AG10803 (cell line): ENCODE measurements around the gene CEPT1.
"Not testable (repeated sequence)": the region's sequence is repeated elsewhere in the genome, so short reads cannot be mapped to it uniquely, and the experiment has no call there.

ENCODE experiments used
- DNase-seq: peaks from one replicate; pipeline ENCODE4 v3.0.0; 2010; ENCODE audit warnings: low read depth
- H3K4me3 ChIP-seq: 2 replicates; pipeline ENCODE4 v1.5.1; 2011; ENCODE audit warnings: mild to moderate bottlenecking, low read length, control low read depth
- TF ChIP-seq, protein P1 (sequence below): conservative IDR thresholded peaks from 2 replicates; pipeline ENCODE4 v1.5.1; 2011; ENCODE audit warnings: mild to moderate bottlenecking, low read length, control low read depth, inconsistent platforms

CEPT1 gene

DNA sequence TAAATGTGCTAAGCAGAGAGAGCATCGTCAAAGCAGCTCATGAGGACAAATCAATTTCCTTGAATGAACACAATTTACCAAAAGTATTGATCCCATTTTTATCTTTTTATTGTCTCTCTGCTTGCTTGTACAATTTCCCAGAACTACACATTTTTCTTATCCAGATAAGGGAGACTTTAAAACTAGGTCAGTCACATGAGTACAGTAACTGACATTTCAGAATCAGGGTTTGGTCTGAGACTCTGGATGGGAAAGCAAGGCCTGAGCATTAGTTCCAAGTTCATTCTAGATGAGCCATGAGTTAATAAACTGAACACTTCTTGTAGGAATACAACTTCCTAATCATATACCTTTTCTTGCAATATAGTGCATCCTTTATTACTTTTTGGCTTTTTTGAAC lies 71.9 kb downstream of the CEPT1 start:
- DNase-seq: no peak
- TF ChIP-seq, protein P1, sequence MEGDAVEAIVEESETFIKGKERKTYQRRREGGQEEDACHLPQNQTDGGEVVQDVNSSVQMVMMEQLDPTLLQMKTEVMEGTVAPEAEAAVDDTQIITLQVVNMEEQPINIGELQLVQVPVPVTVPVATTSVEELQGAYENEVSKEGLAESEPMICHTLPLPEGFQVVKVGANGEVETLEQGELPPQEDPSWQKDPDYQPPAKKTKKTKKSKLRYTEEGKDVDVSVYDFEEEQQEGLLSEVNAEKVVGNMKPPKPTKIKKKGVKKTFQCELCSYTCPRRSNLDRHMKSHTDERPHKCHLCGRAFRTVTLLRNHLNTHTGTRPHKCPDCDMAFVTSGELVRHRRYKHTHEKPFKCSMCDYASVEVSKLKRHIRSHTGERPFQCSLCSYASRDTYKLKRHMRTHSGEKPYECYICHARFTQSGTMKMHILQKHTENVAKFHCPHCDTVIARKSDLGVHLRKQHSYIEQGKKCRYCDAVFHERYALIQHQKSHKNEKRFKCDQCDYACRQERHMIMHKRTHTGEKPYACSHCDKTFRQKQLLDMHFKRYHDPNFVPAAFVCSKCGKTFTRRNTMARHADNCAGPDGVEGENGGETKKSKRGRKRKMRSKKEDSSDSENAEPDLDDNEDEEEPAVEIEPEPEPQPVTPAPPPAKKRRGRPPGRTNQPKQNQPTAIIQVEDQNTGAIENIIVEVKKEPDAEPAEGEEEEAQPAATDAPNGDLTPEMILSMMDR: no peak
- no peak overlapping the region for H3K4me3 ChIP-seq

DNA sequence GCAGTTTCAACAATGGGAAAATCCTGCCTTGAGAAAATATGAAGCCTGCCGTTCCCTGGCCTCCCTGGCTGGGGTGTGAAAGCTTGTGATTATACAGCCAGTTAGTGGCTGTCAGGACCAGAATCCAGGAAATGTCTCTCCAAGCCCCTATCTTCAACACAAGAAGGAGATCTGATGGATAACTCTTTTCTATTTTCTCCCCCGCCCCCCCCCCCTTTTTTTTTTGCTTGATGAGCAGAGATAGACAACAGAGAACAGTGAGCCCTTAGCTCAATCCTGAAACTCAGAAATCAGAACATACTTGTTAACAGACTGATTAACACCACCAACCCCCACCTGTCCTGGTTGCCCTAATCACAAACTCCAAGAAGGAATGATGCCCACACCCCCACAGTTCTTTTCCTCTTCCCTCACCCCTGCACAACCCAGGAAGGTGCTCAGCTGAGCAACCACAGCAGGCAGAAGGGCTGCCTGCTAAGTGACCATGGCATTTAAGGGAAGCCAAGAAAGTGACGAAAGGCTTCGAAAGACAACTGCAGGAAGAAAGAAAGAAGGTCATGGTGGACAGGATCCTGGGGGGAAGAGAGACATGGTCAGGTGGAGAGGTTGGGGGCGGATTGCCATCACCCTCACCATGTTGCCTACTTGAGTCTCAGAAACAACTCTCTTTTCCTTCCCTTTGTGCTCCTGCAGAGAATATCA lies 72.8 kb downstream of the CEPT1 start:
- no peak overlapping the region for H3K4me3 ChIP-seq
- no peak for DNase-seq
- TF ChIP-seq, protein P1: no peak

DNA sequence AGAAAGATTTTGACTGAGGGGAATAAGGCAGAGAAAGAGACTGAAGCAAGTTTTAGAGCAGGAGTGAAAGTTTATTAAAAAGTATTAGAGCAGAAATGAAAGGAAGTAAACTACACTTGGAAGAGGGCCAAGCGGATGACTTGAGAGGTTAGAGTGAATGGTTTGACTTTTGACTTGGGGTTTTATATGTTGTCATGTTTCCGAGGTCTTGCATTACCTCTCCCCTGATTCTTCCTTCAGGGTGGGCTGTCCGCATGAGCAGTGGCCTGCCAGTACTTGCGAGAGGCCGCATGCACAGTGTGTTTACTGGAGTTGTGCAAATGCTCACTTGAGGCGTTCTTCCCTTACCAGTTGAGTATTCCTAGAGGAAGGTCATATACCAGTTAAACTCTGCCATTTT lies 73.4 kb downstream of the CEPT1 start:
- no peak overlapping the region for H3K4me3 ChIP-seq
- DNase-seq: no peak
- TF ChIP-seq, protein P1: no peak

DNA sequence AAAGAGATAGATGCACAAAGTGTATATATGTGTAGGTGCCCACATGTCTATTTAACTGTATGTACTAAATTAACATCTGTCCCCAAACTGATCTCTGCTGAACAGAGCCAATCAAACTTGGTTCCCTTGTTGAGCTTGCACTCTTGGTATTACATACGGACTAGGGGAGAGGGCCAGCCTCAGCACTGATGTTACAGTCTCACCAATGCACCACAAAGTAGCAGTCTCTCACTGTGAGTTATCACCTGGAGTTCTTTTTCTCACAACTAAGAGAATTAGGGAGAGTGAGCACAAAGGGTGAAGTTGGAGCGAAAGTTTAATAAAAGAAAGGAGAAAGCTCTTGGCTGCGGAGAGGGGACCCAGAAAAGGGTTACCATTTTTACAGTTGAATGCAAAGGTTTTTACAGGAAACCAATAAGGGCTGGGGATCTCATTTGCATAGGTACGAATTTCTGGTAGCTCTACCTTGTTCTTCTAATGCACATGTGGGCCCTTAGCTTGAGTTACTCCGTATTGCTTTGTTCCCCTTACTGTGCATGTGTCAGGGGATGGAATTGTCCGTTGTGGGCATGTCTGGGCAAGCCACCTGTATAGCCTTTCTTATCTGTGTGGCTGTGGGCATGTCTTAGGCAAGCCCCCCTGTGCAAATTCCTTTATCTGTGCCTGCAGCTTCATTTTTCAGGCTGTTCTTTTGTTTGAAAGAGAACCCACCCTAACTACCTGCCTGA lies 74.2 kb downstream of the CEPT1 start:
- no peak overlapping the region for H3K4me3 ChIP-seq
- DNase-seq: no peak
- TF ChIP-seq, protein P1: no peak

DNA sequence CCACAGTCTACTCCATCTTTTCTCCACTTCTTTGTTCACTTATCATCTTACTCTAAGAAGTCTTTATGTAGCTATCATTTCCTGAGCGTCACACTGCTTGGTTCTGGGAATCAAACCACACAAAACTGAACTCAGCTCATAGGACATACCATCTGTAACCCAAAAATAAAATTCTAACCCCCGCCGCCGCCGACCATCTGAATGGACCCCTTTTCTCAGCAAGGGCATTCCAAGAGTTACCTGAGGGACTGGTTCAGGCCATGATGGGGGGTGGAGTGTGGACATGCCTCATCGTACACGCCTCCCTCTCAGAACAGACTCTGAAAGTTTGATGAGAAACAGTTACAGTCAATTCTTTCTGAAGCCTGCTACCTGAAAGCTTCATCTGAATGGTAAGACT lies 74.9 kb downstream of the CEPT1 start:
- TF ChIP-seq, protein P1: no peak
- DNase-seq: no peak
- no peak overlapping the region for H3K4me3 ChIP-seq

GRCh38 chr1:111215285-111215684 lies 75.3 kb downstream of the CEPT1 start:
- H3K4me3 ChIP-seq, DNase-seq: not testable (repeated sequence)

DNA sequence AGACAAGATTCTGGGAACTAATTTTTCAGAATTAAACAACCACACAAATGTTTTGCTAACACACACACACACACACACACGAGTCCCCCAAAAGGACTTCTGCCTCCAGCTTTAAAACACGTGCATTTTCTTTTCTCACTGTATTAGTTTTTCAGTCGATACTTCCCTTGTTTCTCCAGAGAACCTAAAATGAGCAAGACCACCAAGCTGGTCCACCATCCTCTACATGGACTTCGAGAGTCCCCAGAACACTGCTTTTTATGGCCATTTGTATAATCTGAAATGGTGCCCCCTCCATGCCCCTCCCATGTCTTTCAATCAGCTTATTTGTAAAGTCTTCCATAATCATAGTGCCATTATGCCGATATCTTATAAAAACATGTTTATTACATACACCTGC lies 76.7 kb downstream of the CEPT1 start:
- no peak for DNase-seq
- no peak overlapping the region for H3K4me3 ChIP-seq
- TF ChIP-seq, protein P1: no peak
